BE2C (cell line): ENCODE data around the gene ALAS1.

Experiments used
- DNase-seq: peaks from one replicate; pipeline ENCODE4 v3.0.0-alpha.2; 2020
- H3K27me3 ChIP-seq: fragments of 250-450 bp; sonication (Bioruptor Pico); 2 replicates; pipeline ENCODE4 v1.5.1; 2020; ENCODE audit warnings: mild to moderate bottlenecking
- H3K36me3 ChIP-seq: fragments of 250-450 bp; sonication (Bioruptor Pico); 2 replicates; pipeline ENCODE4 v1.5.1; 2020; ENCODE audit warnings: mild to moderate bottlenecking
- H3K4me1 ChIP-seq: fragments of 250-450 bp; sonication (Bioruptor Pico); 2 replicates; pipeline ENCODE4 v1.5.1; 2020
- H3K4me3 ChIP-seq: 2 replicates; pipeline ENCODE4 v1.5.1; 2011; ENCODE audit warnings: low read depth, low read length
- H3K9me3 ChIP-seq: fragments of 250-450 bp; sonication (Bioruptor Pico); 2 replicates; pipeline ENCODE4 v1.5.1; 2020
- CTCF ChIP-seq: IDR thresholded peaks from 2 replicates; pipeline ENCODE4 v1.5.1; 2012; ENCODE audit warnings: mild to moderate bottlenecking, low read depth, low read length

ALAS1 gene

GRCh38 chr3:52250122-52250521 is 52.2 kb downstream of the ALAS1 start:
- H3K4me3 ChIP-seq, result no peak overlapping the region
- no peaks in the 10 kb centered on the region for H3K4me1 ChIP-seq
- DNase-seq, result no peak
- no peak for TF ChIP-seq CTCF
- H3K9me3 ChIP-seq, result no peaks in the 10 kb centered on the region
- peaks cover 11% of the 10 kb centered on the region for H3K36me3 ChIP-seq
- H3K27me3 ChIP-seq, result no peaks in the 10 kb centered on the region

GRCh38 chr3:52253314-52254304 is 55.6 kb downstream of the ALAS1 start:
- Histone ChIP-seq H3K36me3 (peaks cover 35% of the 10 kb centered on the region), H3K4me3 (no peak overlapping the region), H3K27me3 (no peaks in the 10 kb centered on the region), H3K4me1 (no peaks in the 10 kb centered on the region), H3K9me3 (no peaks in the 10 kb centered on the region)
- no peak for DNase-seq
- TF ChIP-seq CTCF, result no peak

- DNase-seq, result no peak
- TF ChIP-seq CTCF, result no peak
- peaks cover 45% of the 10 kb centered on the region for H3K36me3 ChIP-seq
Observed at GRCh38 chr3:52254608-52255007, 56.6 kb downstream of the ALAS1 start.

GRCh38 chr3:52256159-52256558 is 58.2 kb downstream of the ALAS1 start:
- no peaks in the 10 kb centered on the region for H3K27me3 ChIP-seq
- H3K4me1 ChIP-seq, result no peaks in the 10 kb centered on the region
- peaks cover 58% of the 10 kb centered on the region for H3K36me3 ChIP-seq
- no peak for TF ChIP-seq CTCF
- no peaks in the 10 kb centered on the region for H3K9me3 ChIP-seq
- H3K4me3 ChIP-seq, result no peak overlapping the region
- DNase-seq, result no peak

More at GRCh38 chr3:52254608-52255007, 56.6 kb downstream of the ALAS1 start:
- no peaks in the 10 kb centered on the region for H3K4me1 ChIP-seq
- H3K9me3 ChIP-seq, result no peaks in the 10 kb centered on the region
- no peak overlapping the region for H3K4me3 ChIP-seq
- H3K27me3 ChIP-seq, result no peaks in the 10 kb centered on the region

- peaks cover 61% of the 10 kb centered on the region for H3K36me3 ChIP-seq
- no peak for TF ChIP-seq CTCF
- no peaks in the 10 kb centered on the region for H3K9me3 ChIP-seq
- H3K4me1 ChIP-seq, result no peaks in the 10 kb centered on the region
- no peak for DNase-seq
- no peaks in the 10 kb centered on the region for H3K27me3 ChIP-seq
- no peak overlapping the region for H3K4me3 ChIP-seq
Observed at GRCh38 chr3:52256622-52257021, 58.7 kb downstream of the ALAS1 start.

- H3K4me1 ChIP-seq, result no peaks in the 10 kb centered on the region
- no peak for TF ChIP-seq CTCF
- no peaks in the 10 kb centered on the region for H3K27me3 ChIP-seq
- H3K36me3 ChIP-seq, result peaks cover 68% of the 10 kb centered on the region
- no peaks in the 10 kb centered on the region for H3K9me3 ChIP-seq
- no peak for DNase-seq
- no peak overlapping the region for H3K4me3 ChIP-seq
Observed at GRCh38 chr3:52257911-52258310, 60.0 kb downstream of the ALAS1 start.
